ENCODE measurements around the gene KATNBL1. TPM values are rescaled to one million over a fixed set of nuclear protein-coding genes. Genes with fewer than 3 reads are reported as not detected.

The KATNBL1 gene
- 10 to 100 TPM; 42.8 to 52.6 (median 46.2) TPM for total RNA-seq
- long read RNA-seq, donor 1, transcript KATNBL1-201 (10 exons, 2,723 nt): major isoform, 13 of 34 reads
- long read RNA-seq, donor 1, partial matches to known transcripts: 1 of 34 reads
- long read RNA-seq, donor 1, other reads (novel, unspliced or antisense): 15 of 34 reads
- long read RNA-seq, donor 2, transcript KATNBL1-201 (10 exons, 2,723 nt): major isoform, 15 of 23 reads
- long read RNA-seq, donor 2, partial matches to known transcripts: 1 of 23 reads
- long read RNA-seq, donor 2, other reads (novel, unspliced or antisense): 5 of 23 reads

GRCh38 chr15:34209421-34210282 lies at the start of gene KATNBL1:
Gene KATNBL1 (minus strand): TSS chr15:34210096. CDS start chr15:34163676, 46,420 bp downstream.
- DNase-seq (peak; percentile 98 to 99 (median 99)), ATAC-seq (peak; percentile 99)
- no peaks in the 10 kb centered on the region for H3K36me3 ChIP-seq (ENCODE audit: low read depth)
- peaks cover 10% of the 10 kb centered on the region for H3K4me1 ChIP-seq (ENCODE audit: low read depth)
- peak within 1 kb of the TSS; percentile 10 for H3K4me3 ChIP-seq
- no peaks in the 10 kb centered on the region for H3K9me3 ChIP-seq
- peak; percentile 88 for TF ChIP-seq CTCF (IDR thresholded peaks at IDR 0.05)
- intact Hi-C loops (cut with DNase I, micrococcal nuclease): loop anchor here (5.0 to 10.0 kb wide), 3 partner anchors 105 to 147 kb away; partner anchors contain the start of genes EMC7 (in 1 of the 2) and PGBD4 (in 1 of the 2)

- Histone ChIP-seq H3K4me1 (ENCODE audit: low read depth) (no peaks in the 10 kb centered on the region), H3K4me3 (no peak overlapping the region), H3K36me3 (ENCODE audit: low read depth) (no peaks in the 10 kb centered on the region), H3K9me3 (no peaks in the 10 kb centered on the region)
- no peak for DNase-seq
- ATAC-seq: no peak
- no peak for TF ChIP-seq CTCF (IDR thresholded peaks at IDR 0.05)
- intact Hi-C loops (cut with DNase I, micrococcal nuclease): no loop called here
These were observed 49.7 kb upstream of the KATNBL1 start for GRCh38 chr15:34259566-34259965.

- Histone ChIP-seq H3K9me3 (no peaks in the 10 kb centered on the region), H3K36me3 (ENCODE audit: low read depth) (no peaks in the 10 kb centered on the region), H3K4me1 (ENCODE audit: low read depth) (no peaks in the 10 kb centered on the region), H3K4me3 (no peak overlapping the region)
- intact Hi-C loops (cut with DNase I, micrococcal nuclease): no loop called here
- DNase-seq (no peak), ATAC-seq (no peak)
- TF ChIP-seq CTCF (IDR thresholded peaks at IDR 0.05): no peak
These were observed 48.3 kb upstream of the KATNBL1 start for GRCh38 chr15:34258151-34258550.

- DNase-seq (no peak), ATAC-seq (no peak)
- Histone ChIP-seq H3K36me3 (ENCODE audit: low read depth) (peaks cover 3% of the 10 kb centered on the region), H3K9me3 (no peaks in the 10 kb centered on the region), H3K4me3 (no peak overlapping the region), H3K4me1 (ENCODE audit: low read depth) (no peaks in the 10 kb centered on the region)
- TF ChIP-seq CTCF (IDR thresholded peaks at IDR 0.05): no peak
- intact Hi-C loops (cut with DNase I, micrococcal nuclease): no loop called here
These were observed 42.6 kb upstream of the KATNBL1 start for GRCh38 chr15:34252545-34252944.

- intact Hi-C loops (cut with DNase I, micrococcal nuclease): no loop called here
- Histone ChIP-seq H3K36me3 (ENCODE audit: low read depth) (peaks cover 3% of the 10 kb centered on the region), H3K4me3 (no peak overlapping the region), H3K9me3 (no peaks in the 10 kb centered on the region), H3K4me1 (ENCODE audit: low read depth) (no peaks in the 10 kb centered on the region)
- ATAC-seq: no peak
- TF ChIP-seq CTCF (IDR thresholded peaks at IDR 0.05): no peak
- no peak for DNase-seq
These were observed 38.3 kb upstream of the KATNBL1 start for GRCh38 chr15:34248190-34248589.
